ENCODE measurements around the gene BCAP31.

BCAP31 gene

GRCh38 chrX:153724252-153725038 is at the start of gene BCAP31, which contains the start of gene ABCD1:
TSS of gene BCAP31 (minus strand) at chrX:153724387. CDS start at chrX:153723244, 1,143 bp downstream.
TSS of gene ABCD1 (plus strand) at chrX:153724856. CDS start at chrX:153725267, 411 bp downstream.
- DNase-seq, result peak; percentile 93

- DNase-seq, result no peak
Observed at GRCh38 chrX:153773218-153773611, 49.0 kb upstream of the BCAP31 start.

GRCh38 chrX:153772316-153773217 is 48.4 kb upstream of the BCAP31 start:
- peak; percentile 15 for DNase-seq

- peak; percentile 11 for DNase-seq
Observed at GRCh38 chrX:153771415-153772315, 47.5 kb upstream of the BCAP31 start.

- peak; percentile 13 for DNase-seq
Observed at GRCh38 chrX:153770601-153771414, 46.6 kb upstream of the BCAP31 start.

GRCh38 chrX:153769865-153770600 is 45.8 kb upstream of the BCAP31 start:
- peak; percentile 16 for DNase-seq

GRCh38 chrX:153769158-153769864 is 45.1 kb upstream of the BCAP31 start:
- DNase-seq, result no peak

GRCh38 chrX:153768311-153769157 is 44.3 kb upstream of the BCAP31 start:
- DNase-seq, result no peak

GRCh38 chrX:153767674-153768055 is 43.5 kb upstream of the BCAP31 start:
- DNase-seq, result peak; percentile 12

GRCh38 chrX:153766871-153767673 is 42.9 kb upstream of the BCAP31 start:
- DNase-seq, result peak; percentile 20

- peak; percentile 45 for DNase-seq
Observed at GRCh38 chrX:153766098-153766817, 42.1 kb upstream of the BCAP31 start.

- DNase-seq, result peak; percentile 33
Observed at GRCh38 chrX:153765138-153766079, 41.2 kb upstream of the BCAP31 start.

- no peak for DNase-seq
Observed at GRCh38 chrX:153764786-153765137, 40.6 kb upstream of the BCAP31 start.

- DNase-seq, result peak; percentile 78
Observed at GRCh38 chrX:153763989-153764755, 40.0 kb upstream of the BCAP31 start, which contains the start of gene PLXNB3. TSS of gene PLXNB3 (plus strand) at chrX:153764249. CDS start at chrX:153765536, 1,287 bp downstream.

- DNase-seq, result no peak
Observed at GRCh38 chrX:153763298-153763932, 39.2 kb upstream of the BCAP31 start.

Data from femur (tissue), 1 donor.